Aorta (tissue), 5 donors: Measurements from ENCODE around the gene SCAMP3. TPM values are rescaled to one million over a fixed set of nuclear protein-coding genes. Genes with fewer than 3 reads are reported as not detected.
"Not testable (repeated sequence)": the region's sequence is repeated elsewhere in the genome, so short reads cannot be mapped to it uniquely, and the experiment has no call there.

Source experiments
- ATAC-seq: fragments of 200-7000 bp; cut with Tn5 transposase; one replicate; pipeline ENCODE4 v1.9.1; 2022; ENCODE audit warnings: moderate library complexity; ENCODE audit not compliant: low FRiP score
- DNase-seq, 2 donors: peaks; one replicate each; pipeline ENCODE4 v3.0.0-alpha.2; 2020
- H3K27ac ChIP-seq, 2 donors: one replicate each; pipeline ENCODE4 v1.5.1; 2013; ENCODE audit warnings: low read length in 2 of 2, mild to moderate bottlenecking in 2 of 2, moderate library complexity in 2 of 2, control low read depth in 1 of 2, inconsistent platforms in 1 of 2, low read depth in 1 of 2
- H3K27me3 ChIP-seq, 2 donors: one replicate each; pipeline ENCODE4 v1.6.1; 2013; ENCODE audit warnings: control low read depth in 1 of 2, low read length in 1 of 2, mild to moderate bottlenecking in 1 of 2, moderate library complexity in 1 of 2; ENCODE audit not compliant: insufficient read depth in 2 of 2, control insufficient read depth in 1 of 2
- H3K36me3 ChIP-seq, 2 donors: one replicate each; pipeline ENCODE4 v1.6.1; 2013; ENCODE audit warnings: control low read depth in 1 of 2, low read length in 1 of 2, mild to moderate bottlenecking in 1 of 2; ENCODE audit not compliant: insufficient read depth in 2 of 2, control insufficient read depth in 1 of 2
- H3K4me1 ChIP-seq, 2 donors: one replicate each; pipeline ENCODE4 v1.6.1; 2013; ENCODE audit warnings: low read length in 2 of 2, control low read depth in 1 of 2, mild to moderate bottlenecking in 1 of 2, moderate library complexity in 1 of 2; ENCODE audit not compliant: insufficient read depth in 2 of 2, control insufficient read depth in 1 of 2
- H3K4me3 ChIP-seq, 2 donors: one replicate each; pipeline ENCODE4 v1.5.1; 2013; ENCODE audit warnings: low read length in 2 of 2, control low read depth in 1 of 2, mild to moderate bottlenecking in 1 of 2
- H3K9me3 ChIP-seq: one replicate; pipeline ENCODE4 v1.6.1; 2013; ENCODE audit warnings: mild to moderate bottlenecking, low read length; ENCODE audit not compliant: control insufficient read depth
- WGBS, 2 donors: extraction: QIAGEN DNeasy Blood & Tissue Kit; methylation state at CpG; one replicate each; pipeline ENCODE4 v1.1.7; 2013; 5-methylcytosine and 5-hydroxymethylcytosine counted together
- intact Hi-C, 2 donors: fragments of 100-400 bp; cut with DNase I; formaldehyde crosslinking; loops; one replicate each; pipeline versions ENCODE4 v1.14.2 to v1.15.0; 2022
- polyA plus RNA-seq, 2 donors: library from polyadenylated mRNA; stranded (reverse); fragments of 200-250 nt; gene quantifications; one replicate each; pipeline ENCODE4 v1.2.3, GENCODE V29; 2013
- total RNA-seq, 2 donors: library from RNA; stranded (reverse); fragmentation: NEBNext Ultra II Directional; extraction: Animal tissue kit (Norgen Biotek cat#: 25700); gene quantifications; one replicate each; pipeline ENCODE4 v1.2.1, GENCODE V29; 2021
- donor health status: healthy with polysubstance abuse.
- donor health status: Bipolar disorder and iron deficiency.
- donor health status: DM: no; HTN: no; CAD: no.
- donor health status: DM: no; HTN: no; CAD: no.
- donor health status: DM: yes; HTN: yes; CAD: no.

Gene SCAMP3
- total and polyA plus RNA-seq, 4 donors, result 11.9 to 46.8 (median 38.3) TPM

- Histone ChIP-seq H3K4me1 (no peaks in the 10 kb centered on the region), H3K4me3 (peak overlapping the region; percentile 12 to 35), H3K9me3 (no peaks in the 10 kb centered on the region), H3K36me3 (no peaks in the 10 kb centered on the region), H3K27ac (peak overlapping the region; percentile 24 to 93), H3K27me3 (no peaks in the 10 kb centered on the region)
- 0% methylated on average over 53 of the region's 53 CpGs for WGBS, 2 donors
- ATAC-seq (peak; percentile 95), DNase-seq (peak; percentile 97 to 99)
- intact Hi-C loops, result loop anchor here (5.0 kb wide), 1 partner anchor 37 kb away; the partner anchor contains the start of genes MTX1 (in 2 of the 2) and THBS3 (in 2 of the 2)
Measured at GRCh38 chr1:155244368-155245162, 17.6 kb downstream of the SCAMP3 start.

- H3K9me3 ChIP-seq, result no peaks in the 10 kb centered on the region
- WGBS, 2 donors, result 69 to 75% methylated on average over 3 of the region's 3 CpGs
- H3K27me3 ChIP-seq, result no peaks in the 10 kb centered on the region
- no peak for ATAC-seq
- no peak overlapping the region for H3K4me3 ChIP-seq
- no peak for DNase-seq
- H3K4me1 ChIP-seq, result no peaks in the 10 kb centered on the region
- intact Hi-C loops, result loop anchor here (5.0 kb wide), 1 partner anchor 36 kb away; the partner anchor contains the start of genes MTX1 (in 2 of the 2) and THBS3 (in 2 of the 2)
- no peaks in the 10 kb centered on the region for H3K36me3 ChIP-seq
- H3K27ac ChIP-seq, result no peak overlapping the region
Measured at GRCh38 chr1:155242805-155243358, 19.3 kb downstream of the SCAMP3 start.

GRCh38 chr1:155241841-155242264 is 20.3 kb downstream of the SCAMP3 start:
- ATAC-seq (no peak), DNase-seq (no peak)
- 76 to 81% methylated on average over 4 of the region's 4 CpGs for WGBS, 2 donors
- Histone ChIP-seq H3K27ac (no peak overlapping the region), H3K36me3 (no peaks in the 10 kb centered on the region), H3K4me1 (no peaks in the 10 kb centered on the region), H3K4me3 (no peak overlapping the region), H3K9me3 (no peaks in the 10 kb centered on the region), H3K27me3 (no peaks in the 10 kb centered on the region)
- intact Hi-C loops, result loop anchor here (5.0 kb wide), 1 partner anchor 35 kb away; the partner anchor contains the start of genes MTX1 (in 2 of the 2) and THBS3 (in 2 of the 2)

DNA sequence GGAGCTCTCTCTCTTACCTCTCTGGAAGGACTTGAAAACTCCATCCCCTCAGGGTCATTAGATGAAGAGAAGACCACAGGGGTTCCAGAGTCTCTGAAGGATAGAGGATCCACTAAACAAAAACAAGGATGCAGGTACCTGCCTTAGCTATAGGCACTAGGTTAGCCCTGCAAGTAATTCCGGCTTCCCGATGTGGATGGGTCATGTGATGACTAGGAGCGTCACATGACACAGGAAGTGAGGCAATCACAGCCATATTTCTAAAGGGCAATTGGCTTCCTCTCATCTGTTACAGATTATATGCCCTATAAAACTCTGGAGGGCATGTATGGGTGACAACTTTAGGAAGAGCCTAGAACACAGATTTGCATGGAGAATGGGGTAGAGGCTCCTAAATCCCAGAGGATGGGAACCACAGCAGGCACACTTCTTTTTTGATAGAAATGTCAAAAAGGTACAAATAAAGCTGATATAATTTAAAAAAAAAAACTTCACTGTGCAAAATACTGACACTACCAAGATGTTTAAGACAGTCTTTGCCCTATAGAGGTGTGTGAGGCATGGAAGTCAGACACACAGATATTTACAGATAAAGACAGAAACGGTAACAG is 21.0 kb downstream of the SCAMP3 start:
- Histone ChIP-seq H3K27me3 (no peaks in the 10 kb centered on the region), H3K4me3 (no peak overlapping the region), H3K27ac (no peak overlapping the region), H3K9me3 (no peaks in the 10 kb centered on the region), H3K4me1 (no peaks in the 10 kb centered on the region), H3K36me3 (no peaks in the 10 kb centered on the region)
- ATAC-seq (peak; percentile 51), DNase-seq (peak in 1 of 2 donors; percentile 75)
- intact Hi-C loops, result loop anchor here (5.0 kb wide), 1 partner anchor 34 kb away; the partner anchor contains the start of genes MTX1 (in 2 of the 2) and THBS3 (in 2 of the 2)
- 17 to 19% methylated on average over 4 of the region's 4 CpGs for WGBS, 2 donors

DNA sequence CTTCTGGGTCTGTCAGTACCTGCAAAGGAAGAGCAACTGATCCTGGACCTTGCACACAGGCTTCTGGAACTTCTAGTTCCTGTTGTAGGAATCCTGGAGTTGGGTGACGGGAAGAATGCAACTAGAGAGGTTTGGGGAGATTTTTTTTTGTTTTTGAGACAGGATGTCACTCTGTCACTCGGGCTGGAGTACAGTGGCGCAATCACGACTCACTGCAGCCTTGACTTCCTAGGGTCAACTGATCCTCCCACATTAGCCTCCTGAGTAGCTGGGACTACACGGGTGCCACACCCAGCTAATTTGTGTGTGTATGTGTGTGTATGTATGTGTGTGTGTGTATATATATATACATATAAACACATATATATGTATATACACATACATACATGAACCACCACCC is 25.7 kb downstream of the SCAMP3 start:
- no peaks in the 10 kb centered on the region for H3K27me3 ChIP-seq
- H3K9me3 ChIP-seq, result no peaks in the 10 kb centered on the region
- no peak overlapping the region for H3K27ac ChIP-seq
- 86 to 88% methylated on average over 5 of the region's 5 CpGs for WGBS, 2 donors
- H3K36me3 ChIP-seq, result no peaks in the 10 kb centered on the region
- ATAC-seq, result no peak
- H3K4me3 ChIP-seq, result no peak overlapping the region
- intact Hi-C loops, result no loop called here
- no peaks in the 10 kb centered on the region for H3K4me1 ChIP-seq
- DNase-seq, result no peak

- H3K27ac ChIP-seq, H3K4me1 ChIP-seq, H3K36me3 ChIP-seq, H3K9me3 ChIP-seq, DNase-seq, H3K4me3 ChIP-seq, H3K27me3 ChIP-seq, ATAC-seq, intact Hi-C loops: not testable (repeated sequence)
- 88 to 94% methylated on average over 7 to 8 of the region's 9 CpGs for WGBS, 2 donors
Measured at GRCh38 chr1:155235375-155235774, 26.8 kb downstream of the SCAMP3 start.

- WGBS, 2 donors, result 99 to 100% methylated on average over 1 to 2 of the region's 5 CpGs
- not testable (repeated sequence) for H3K27me3 ChIP-seq
Measured at GRCh38 chr1:155233502-155233901, 28.7 kb downstream of the SCAMP3 start.

GRCh38 chr1:155232001-155232978 is 29.9 kb downstream of the SCAMP3 start:
- H3K9me3 ChIP-seq, H3K4me3 ChIP-seq, H3K36me3 ChIP-seq, intact Hi-C loops, H3K4me1 ChIP-seq, H3K27me3 ChIP-seq: not testable (repeated sequence)
- H3K27ac ChIP-seq, result peak overlapping the region in 1 of 2 donors; percentile 8
- DNase-seq, result peak; percentile 76 to 80
- peak; percentile 16 for ATAC-seq
- WGBS, 2 donors, result 9 to 15% methylated on average over 13 of the region's 13 CpGs

More at GRCh38 chr1:155233502-155233901, 28.7 kb downstream of the SCAMP3 start:
- H3K4me1 ChIP-seq, ATAC-seq, H3K4me3 ChIP-seq, H3K27ac ChIP-seq, H3K36me3 ChIP-seq, DNase-seq, H3K9me3 ChIP-seq, intact Hi-C loops: not testable (repeated sequence)
